Heart right ventricle (tissue), 16 donors: ENCODE data around the gene SHCBP1. TPM values are rescaled to one million over a fixed set of nuclear protein-coding genes. Genes with fewer than 3 reads are reported as not detected.

Experiments used
- ATAC-seq, 8 donors: fragments of 200-7000 bp; cut with Tn5 transposase; one replicate each; pipeline ENCODE4 v1.9.1; 2020; ENCODE audit warnings: mild to moderate bottlenecking in 8 of 8, moderate library complexity in 8 of 8, moderate number of reproducible peaks in 1 of 8
- DNase-seq, 2 donors: peaks; one replicate each; pipeline ENCODE4 v3.0.0-alpha.2; 2020
- H3K27ac ChIP-seq, 10 donors: fragments of 200-600 bp; sonication (generic) in 2 of 10; one replicate each; pipeline versions ENCODE4 v1.5.0 to v1.8.0; 2020 to 2022; ENCODE audit warnings: mild to moderate bottlenecking in 3 of 10
- H3K27me3 ChIP-seq, 7 donors: fragments of 200-600 bp; one replicate each; pipeline ENCODE4 v1.8.0; 2021 to 2022; ENCODE audit warnings: mild to moderate bottlenecking in 2 of 7
- H3K36me3 ChIP-seq, 9 donors: fragments of 200-600 bp; sonication (generic) in 1 of 9; one replicate each; pipeline versions ENCODE4 v1.5.0 to v1.8.0; 2020 to 2022; ENCODE audit warnings: mild to moderate bottlenecking in 2 of 9
- H3K4me1 ChIP-seq, 9 donors: fragments of 200-600 bp; sonication (generic) in 1 of 9; one replicate each; pipeline versions ENCODE4 v1.5.0 to v1.8.0; 2020 to 2022; ENCODE audit warnings: mild to moderate bottlenecking in 4 of 9
- H3K4me3 ChIP-seq, 10 donors: fragments of 200-600 bp; sonication (generic) in 2 of 10; one replicate each; pipeline versions ENCODE4 v1.5.0 to v1.8.0; 2020 to 2022; ENCODE audit warnings: mild to moderate bottlenecking in 7 of 10, moderate library complexity in 2 of 10
- H3K9me3 ChIP-seq, 11 donors: fragments of 200-600 bp in 10 of 11; sonication (generic) in 2 of 11; one replicate each; pipeline versions ENCODE4 v1.5.0 to v1.8.0; 2013 to 2022; ENCODE audit warnings: mild to moderate bottlenecking in 2 of 11, control low read depth in 1 of 11, moderate library complexity in 1 of 11
- WGBS, 2 donors: extraction: QIAGEN DNeasy Blood & Tissue Kit; methylation state at CpG; one replicate each; pipeline ENCODE4 v1.1.7; 2013; ENCODE audit warnings: inconsistent platforms in 1 of 2; 5-methylcytosine and 5-hydroxymethylcytosine counted together
- intact Hi-C, 10 donors: fragments of 100-400 bp; cut with DNase I; formaldehyde crosslinking; loops; one replicate each; pipeline versions ENCODE4 v1.11.1 to v1.14.2; 2022
- polyA plus RNA-seq, 2 donors: library from polyadenylated mRNA; stranded (reverse); fragments of 200-250 nt; gene quantifications; one replicate each; pipeline ENCODE4 v1.2.3, GENCODE V29; 2013
- total RNA-seq, 10 donors: library from RNA; stranded (reverse); fragmentation: NEBNext Ultra II Directional in 3 of 10; extraction: Animal tissue kit (Norgen Biotek cat#: 25700) in 3 of 10; gene quantifications; one replicate each; pipeline versions ENCODE4 v1.2.1 to v1.2.4, GENCODE V29; 2021 to 2023
- TF ChIP-seq, protein P1 (sequence below), 9 donors: fragments of 200-600 bp; sonication (generic) in 2 of 9; IDR thresholded peaks; one replicate each; pipeline versions ENCODE4 v1.5.0 to v1.8.0; 2021 to 2022; ENCODE audit warnings: antibody characterized with exemption in 9 of 9, mild to moderate bottlenecking in 5 of 9, moderate library complexity in 1 of 9
- donor health status: Arrhythmogenic right ventricular cardiomyopathy.
- donor health status: ischemic (EF 13 %, LVEDD 7.1; RV severe dilation, severe dysfunction).
- donor health status: healthy with polysubstance abuse.
- donor health status: DM: no; HTN: yes; CAD: no.
- donor health status: DM: no; HTN: no; CAD: no.
- donor health status: ischemic (EF 25% LVEDD 6.9; RV normal size, moderate dysfunction).
- donor health status: ischemic (EF 25% LVEDD 5.7; RV mildly dilated, moderate dysfunction).
- donor health status: healthy.
- donor health status: DM: yes; HTN: yes; CAD: no.
- donor health status: Ischemic cardiomyopathy.
- donor health status: ischemic (EF 35%, LVEDD 5.7; RV mildly dilated, moderate dysfunction).
- donor health status: nonischemic (EF 11% LVEDD 7.7; RV severe dilation, severe dysfunction).
- donor health status: DM: yes; HTN: yes; CAD: no.
- donor health status: PGD.
- donor health status: ischemic (EF 29% LVEDD 5.4; RV normal size, mild dysfunction).
- donor health status: nonischemic (EF 23%, LVEDD 6.1; RV moderate dilation, normal function).

The SHCBP1 gene
- total and polyA plus RNA-seq, 12 donors = 0.26 to 4.1 (median 0.84) TPM

DNA sequence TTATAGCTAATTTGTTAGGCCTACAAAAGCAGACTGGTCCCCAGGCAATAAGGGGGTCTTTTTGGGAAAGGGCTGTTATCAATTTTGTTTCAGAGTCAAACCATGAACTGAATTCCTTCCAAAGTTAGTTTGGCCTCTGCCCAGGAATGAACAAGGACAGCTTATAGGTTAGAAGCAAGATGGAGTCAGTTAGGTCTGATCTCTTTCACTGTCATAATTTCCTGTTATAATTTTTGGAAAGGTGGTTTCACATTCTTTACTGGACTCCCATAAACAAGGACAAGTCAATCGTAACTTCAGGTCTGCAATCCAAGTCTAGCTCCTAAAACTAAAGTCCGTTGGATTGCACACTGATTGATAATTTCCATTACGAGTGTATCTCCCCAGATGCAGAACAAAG lies 30.1 kb upstream of the SHCBP1 start:
- intact Hi-C loops = no loop called here
- Histone ChIP-seq H3K4me3 (no peak overlapping the region), H3K27me3 (no peaks in the 10 kb centered on the region), H3K4me1 (no peaks in the 10 kb centered on the region), H3K9me3 (no peaks in the 10 kb centered on the region), H3K36me3 (peaks cover 0 to 9% (median 0%) of the 10 kb centered on the region in 9 donors), H3K27ac (no peak overlapping the region)
- 91 to 92% methylated on average over 3 of the region's 3 CpGs for WGBS, 2 donors
- DNase-seq (no peak), ATAC-seq (no peak)
- TF ChIP-seq, protein P1, sequence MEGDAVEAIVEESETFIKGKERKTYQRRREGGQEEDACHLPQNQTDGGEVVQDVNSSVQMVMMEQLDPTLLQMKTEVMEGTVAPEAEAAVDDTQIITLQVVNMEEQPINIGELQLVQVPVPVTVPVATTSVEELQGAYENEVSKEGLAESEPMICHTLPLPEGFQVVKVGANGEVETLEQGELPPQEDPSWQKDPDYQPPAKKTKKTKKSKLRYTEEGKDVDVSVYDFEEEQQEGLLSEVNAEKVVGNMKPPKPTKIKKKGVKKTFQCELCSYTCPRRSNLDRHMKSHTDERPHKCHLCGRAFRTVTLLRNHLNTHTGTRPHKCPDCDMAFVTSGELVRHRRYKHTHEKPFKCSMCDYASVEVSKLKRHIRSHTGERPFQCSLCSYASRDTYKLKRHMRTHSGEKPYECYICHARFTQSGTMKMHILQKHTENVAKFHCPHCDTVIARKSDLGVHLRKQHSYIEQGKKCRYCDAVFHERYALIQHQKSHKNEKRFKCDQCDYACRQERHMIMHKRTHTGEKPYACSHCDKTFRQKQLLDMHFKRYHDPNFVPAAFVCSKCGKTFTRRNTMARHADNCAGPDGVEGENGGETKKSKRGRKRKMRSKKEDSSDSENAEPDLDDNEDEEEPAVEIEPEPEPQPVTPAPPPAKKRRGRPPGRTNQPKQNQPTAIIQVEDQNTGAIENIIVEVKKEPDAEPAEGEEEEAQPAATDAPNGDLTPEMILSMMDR (IDR thresholded peaks at IDR 0.05) = no peak

DNA sequence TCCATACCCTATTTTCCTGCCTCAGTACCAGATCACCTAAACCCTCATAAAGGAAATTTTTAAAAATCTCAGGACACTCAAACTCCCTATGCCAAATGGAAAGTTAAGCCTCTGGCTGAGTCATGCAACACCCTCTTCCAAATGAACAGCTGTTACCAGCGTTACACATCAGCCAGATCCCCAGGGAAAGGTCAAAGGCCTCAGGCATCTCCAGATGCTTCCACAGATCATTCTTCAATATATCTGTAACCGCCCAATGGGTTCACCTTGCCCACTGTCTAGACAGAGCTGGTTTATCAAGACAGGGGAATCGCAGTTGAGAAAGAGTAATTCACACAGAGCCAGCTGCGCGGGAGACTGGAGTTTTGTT lies 29.1 kb upstream of the SHCBP1 start:
- H3K9me3 ChIP-seq = no peaks in the 10 kb centered on the region
- H3K27ac ChIP-seq = peak overlapping the region in 7 of 10 donors; percentile 22 to 82 (median 52)
- H3K36me3 ChIP-seq = peaks cover 0 to 6% (median 0%) of the 10 kb centered on the region in 9 donors
- ATAC-seq (peak; percentile 38 to 86 (median 58)), DNase-seq (peak in 1 of 2 donors; percentile 11)
- intact Hi-C loops = no loop called here
- TF ChIP-seq, protein P1 (IDR thresholded peaks at IDR 0.05) = no peak
- H3K4me3 ChIP-seq = peak overlapping the region in 5 of 10 donors; percentile 21 to 39 (median 29)
- H3K27me3 ChIP-seq = no peaks in the 10 kb centered on the region
- H3K4me1 ChIP-seq = no peaks in the 10 kb centered on the region
- WGBS, 2 donors = 74 to 83% methylated on average over 5 of the region's 5 CpGs

DNA sequence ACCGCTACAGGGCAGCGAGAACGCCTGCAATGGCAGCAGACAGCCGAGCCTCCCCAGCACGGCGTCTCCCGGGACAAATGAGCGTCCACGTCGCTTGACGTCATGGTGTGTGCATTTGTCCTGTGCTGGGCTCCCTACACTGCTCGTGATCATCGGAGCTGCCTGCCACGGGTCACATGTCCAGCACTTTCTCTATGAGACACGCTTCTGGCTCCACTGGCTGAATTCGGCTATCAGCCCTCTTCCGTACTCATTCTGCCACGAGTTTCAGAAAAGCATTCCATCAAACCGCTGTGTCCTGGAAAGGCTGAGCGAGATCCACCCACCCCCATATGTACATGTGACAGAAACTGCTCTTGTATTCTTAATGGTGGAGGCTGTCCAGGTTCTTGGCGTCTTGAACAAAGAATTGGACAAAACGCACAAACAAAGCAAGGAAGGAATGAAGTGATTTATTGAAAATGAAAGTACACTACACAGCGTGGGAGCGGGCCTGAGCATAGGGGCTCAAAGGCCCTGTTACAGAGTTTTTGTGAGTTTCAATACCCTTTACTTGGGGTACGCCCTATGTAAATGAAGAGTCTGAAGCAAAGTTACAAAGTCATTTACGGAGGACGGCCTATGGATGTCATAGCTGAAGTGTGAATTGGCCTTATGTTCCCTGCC lies 28.5 kb upstream of the SHCBP1 start:
- ATAC-seq = peak; percentile 23 to 92 (median 82)
- intact Hi-C loops = no loop called here
- 77 to 82% methylated on average over 27 of the region's 27 CpGs for WGBS, 2 donors
- Histone ChIP-seq H3K4me3 (peak overlapping the region in 6 of 10 donors; percentile 7 to 39 (median 28)), H3K27me3 (no peaks in the 10 kb centered on the region), H3K9me3 (peaks cover 0 to 4% (median 2%) of the 10 kb centered on the region in 11 donors), H3K4me1 (no peaks in the 10 kb centered on the region), H3K27ac (peak overlapping the region in 8 of 10 donors; percentile 16 to 82 (median 46)), H3K36me3 (peaks cover 0 to 6% (median 0%) of the 10 kb centered on the region in 9 donors)
- TF ChIP-seq, protein P1 (IDR thresholded peaks at IDR 0.05) = no peak
- peak; percentile 40 to 47 for DNase-seq

DNA sequence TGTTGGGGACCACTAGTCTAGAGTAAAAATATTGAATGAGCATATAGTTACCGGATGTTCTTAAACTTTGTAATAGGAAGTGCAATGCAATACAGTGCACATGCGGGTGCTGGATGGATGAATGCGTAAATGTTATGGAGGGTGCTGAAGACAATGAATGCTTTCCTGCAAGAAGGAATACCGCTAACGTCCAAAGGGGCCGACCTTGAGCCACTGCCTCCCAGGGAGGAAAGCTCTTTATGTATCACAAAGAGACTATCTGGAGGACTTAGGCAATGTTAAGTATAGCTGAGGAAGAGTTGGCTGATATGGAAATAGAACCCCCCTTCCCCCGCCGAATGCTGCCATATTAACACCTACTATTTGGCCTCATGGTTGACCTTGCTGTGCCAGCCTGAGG lies 27.5 kb upstream of the SHCBP1 start:
- no peak for DNase-seq
- intact Hi-C loops = no loop called here

More for the DNA sequence above, 27.5 kb upstream of the SHCBP1 start:
- no peak for ATAC-seq
- Histone ChIP-seq H3K4me1 (no peaks in the 10 kb centered on the region), H3K36me3 (peaks cover 0 to 6% (median 0%) of the 10 kb centered on the region in 9 donors), H3K4me3 (no peak overlapping the region), H3K27me3 (no peaks in the 10 kb centered on the region), H3K9me3 (peaks cover 0 to 14% (median 8%) of the 10 kb centered on the region in 11 donors), H3K27ac (no peak overlapping the region)
- TF ChIP-seq, protein P1 (IDR thresholded peaks at IDR 0.05) = no peak
- 87 to 91% methylated on average over 8 of the region's 8 CpGs for WGBS, 2 donors
